HG03045 (cell line): ENCODE results near the gene ARID5B.
"Not testable (repeated sequence)": the region's sequence is repeated elsewhere in the genome, so short reads cannot be mapped to it uniquely, and the experiment has no call there.

Experiments
- ATAC-seq: cut with Tn5 transposase; IDR thresholded peaks from one replicate; pipeline ENCODE4 v1.9.1; 2021; ENCODE audit warnings: mild to moderate bottlenecking, moderate library complexity; ENCODE audit not compliant: unreplicated experiment

ARID5B gene

DNA sequence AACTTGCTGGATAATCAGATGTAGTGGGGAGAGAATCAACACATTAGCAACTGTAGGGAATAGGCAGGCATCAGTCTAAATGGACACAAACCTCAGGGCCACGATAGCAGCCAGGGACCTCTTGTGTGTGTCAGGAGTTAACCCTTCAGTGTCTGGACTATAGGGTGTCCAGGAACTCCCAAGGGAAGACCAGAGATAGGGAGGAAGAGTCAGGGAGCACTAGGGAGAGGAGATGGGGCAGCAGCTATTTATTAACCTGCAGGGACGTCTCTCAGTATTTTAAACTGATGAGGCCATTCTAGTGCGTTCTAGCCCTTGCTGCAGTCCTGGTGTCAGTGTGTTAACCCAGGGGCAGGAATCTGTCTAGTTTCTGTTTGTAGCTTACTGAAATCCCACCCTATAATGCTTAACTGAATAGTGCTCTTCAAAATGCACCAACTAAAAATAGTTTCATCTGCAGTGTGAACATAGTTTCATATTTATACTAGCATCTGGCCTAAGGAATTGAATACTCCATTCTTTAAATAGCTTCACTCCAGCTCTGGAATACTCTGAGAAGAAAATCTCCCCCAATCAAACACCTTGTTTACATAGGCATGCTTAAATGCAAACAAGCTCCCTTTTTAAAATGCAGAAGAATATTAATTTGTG lies 62.7 kb downstream of the ARID5B start:
- no peak for ATAC-seq

DNA sequence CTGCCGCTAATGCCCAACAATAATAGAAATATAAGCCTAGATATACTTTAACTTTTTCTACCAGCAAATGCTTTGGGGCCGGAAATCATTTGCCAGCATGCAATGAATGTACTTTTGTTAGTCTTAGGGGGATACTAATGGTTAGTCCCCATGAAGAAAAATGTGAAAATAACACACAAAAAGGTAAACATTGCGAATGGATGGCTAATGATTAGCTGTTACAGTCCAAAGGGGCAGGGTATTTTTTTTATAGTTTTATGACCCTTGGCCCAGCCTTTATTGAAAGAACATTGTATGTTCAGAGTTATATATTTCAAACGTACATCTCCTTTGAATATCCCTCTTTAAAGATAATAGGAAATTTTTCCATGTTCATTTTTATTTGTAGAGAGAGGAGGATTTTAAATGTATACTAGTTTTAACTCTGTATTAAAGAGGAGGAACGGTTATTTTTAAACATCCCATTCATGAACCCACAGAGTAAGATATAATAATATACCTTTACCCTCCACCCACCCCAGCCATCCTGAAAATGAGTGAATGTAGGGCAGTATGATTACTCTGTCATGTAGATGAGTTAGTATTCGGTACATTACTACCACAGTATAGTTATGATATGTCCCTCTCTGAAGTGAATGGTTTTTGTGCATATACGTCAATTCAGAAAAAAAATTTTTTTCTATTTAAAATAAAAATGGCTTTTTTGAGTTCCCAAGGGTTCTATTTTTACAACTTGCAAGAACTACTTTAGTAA lies 63.6 kb downstream of the ARID5B start:
- no peak for ATAC-seq

DNA sequence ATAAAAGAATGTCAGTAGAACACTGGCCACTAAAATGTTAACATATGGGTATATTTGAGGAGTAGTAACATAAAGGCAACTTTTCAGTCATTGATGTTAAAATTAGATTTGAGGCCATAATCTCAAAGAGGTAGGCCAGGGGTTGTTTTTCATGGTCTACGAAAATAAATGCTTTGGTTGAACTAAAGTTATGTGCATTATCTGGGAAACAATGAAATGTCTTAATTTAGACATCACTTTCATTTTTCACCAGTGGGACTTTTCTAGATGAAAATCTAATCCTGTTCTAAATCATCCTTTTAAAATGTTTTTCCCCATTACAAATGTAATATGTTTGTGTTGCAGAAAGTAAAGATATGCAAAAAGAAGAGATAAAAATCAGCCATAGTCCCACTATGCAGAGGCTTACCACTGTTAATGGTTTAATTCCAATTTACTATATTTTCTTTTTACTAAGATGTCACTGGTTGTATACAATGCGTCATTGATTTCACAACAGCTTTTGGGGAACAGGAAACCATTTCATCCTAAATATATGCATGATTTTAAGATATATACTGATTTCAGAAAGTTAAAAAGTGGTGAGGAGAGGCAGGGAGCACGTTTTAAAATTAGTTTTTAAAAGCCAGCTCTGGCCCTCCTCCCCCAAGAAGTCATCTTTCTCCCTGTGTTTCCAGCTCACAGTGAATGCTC lies 64.3 kb downstream of the ARID5B start:
- ATAC-seq = no peak

DNA sequence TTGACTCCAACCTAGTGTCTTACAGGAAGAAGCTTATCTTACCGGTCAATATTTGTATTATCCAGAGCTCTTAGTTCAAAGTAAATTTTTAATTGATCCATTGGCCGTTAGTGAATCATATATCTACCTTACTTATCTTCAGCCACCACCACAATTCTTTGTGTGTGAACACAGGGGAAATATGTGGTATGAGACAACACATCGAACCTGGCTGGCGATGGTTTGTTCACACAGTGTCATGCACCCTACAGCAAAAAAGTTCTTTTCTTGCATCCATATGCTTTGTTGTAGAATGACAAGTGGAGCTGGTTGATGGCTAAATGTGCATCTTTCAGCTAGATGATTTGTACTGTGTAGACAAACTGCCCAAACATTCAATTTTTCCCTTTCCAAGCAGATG lies 65.8 kb downstream of the ARID5B start:
- no peak for ATAC-seq

DNA sequence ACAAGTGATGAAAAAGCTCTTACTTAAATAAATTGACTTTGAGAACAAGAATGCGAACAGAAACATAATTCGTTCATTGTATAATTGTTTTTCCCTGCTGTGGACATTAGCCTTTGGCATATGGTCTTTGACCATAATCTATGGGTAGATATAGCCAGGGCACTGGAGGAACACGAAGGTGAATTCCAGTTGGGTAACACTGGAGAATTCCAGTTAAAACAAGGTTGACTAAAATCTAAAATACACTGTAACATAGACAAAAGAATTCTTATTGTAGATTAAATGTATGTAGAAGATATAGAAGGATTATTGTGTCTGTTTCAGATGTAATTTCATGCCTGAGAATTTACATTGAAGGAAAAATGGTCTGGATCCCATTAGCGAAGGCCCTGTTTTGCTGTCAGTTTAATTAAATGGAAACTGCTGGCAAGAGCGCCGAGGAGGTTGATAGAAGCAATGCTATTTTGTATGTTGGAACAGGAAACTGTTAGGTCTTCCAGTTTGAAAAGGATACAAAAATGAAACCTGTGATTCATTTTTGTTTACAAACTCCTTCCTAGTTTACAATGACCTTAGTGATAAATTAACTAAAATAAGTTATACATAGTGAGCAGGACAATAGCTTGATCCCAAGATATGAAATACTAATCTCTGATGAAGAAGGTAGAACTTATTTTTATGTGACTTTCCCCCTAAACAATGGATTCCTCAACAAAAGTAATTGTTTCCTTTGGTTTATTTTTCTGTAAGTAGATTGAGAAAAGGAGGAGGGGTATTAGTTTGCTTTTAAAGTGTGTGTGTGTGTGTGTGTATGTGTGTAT lies 68.9 kb downstream of the ARID5B start:
- no peak for ATAC-seq

DNA sequence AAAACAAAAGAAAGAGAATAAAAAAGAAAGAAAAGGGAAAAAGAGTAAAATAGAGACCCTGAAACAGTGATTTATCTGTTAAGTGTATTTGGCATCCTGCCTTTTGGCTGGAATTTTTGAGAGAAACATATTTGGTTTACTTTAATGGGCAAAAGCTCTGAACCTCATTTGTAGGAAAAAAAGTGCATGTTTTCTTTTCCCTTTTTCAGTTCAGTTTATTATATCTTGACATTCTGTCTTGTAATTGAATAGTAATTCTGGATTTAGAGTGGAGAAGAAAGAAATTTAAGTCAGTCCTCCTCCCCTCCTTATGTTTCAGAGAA lies 69.5 kb downstream of the ARID5B start:
- ATAC-seq = no peak

DNA sequence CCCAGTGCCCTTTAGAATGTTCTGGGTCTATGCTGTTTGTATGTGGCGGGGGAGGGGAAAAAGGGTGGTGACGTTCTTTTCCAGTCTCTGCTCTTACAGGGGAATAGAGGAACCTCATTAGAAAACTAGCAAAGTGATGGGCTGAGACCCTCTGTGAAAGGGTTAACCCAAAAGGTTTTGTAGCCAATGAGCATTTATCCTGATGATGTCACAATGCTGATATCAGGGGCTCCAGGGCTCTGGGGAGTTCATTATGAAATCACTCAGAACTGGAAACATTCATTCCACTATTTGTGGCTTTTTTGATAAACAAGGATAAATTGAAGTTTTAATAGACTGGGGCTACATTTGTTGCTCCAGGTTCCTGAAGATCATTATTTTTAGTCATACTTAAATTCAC lies 71.7 kb downstream of the ARID5B start:
- ATAC-seq = no peak

DNA sequence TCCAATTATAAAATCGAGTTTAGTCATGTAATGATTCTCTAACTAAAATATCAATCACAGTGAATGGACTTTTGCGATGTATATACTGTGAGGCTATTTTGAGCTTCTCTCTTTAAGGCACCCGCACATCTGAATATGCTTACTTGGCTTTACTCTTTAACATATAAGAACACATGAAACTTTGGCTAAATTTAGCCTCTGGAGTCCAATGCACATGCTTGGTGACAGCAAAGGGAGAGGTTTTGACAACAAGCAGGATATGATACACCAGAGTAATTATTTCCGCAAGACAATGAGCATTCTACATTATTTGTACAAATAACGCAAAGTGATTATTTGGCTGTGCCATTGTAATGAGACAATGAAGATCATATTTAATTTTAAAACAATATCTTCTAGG lies 72.4 kb downstream of the ARID5B start:
- ATAC-seq = no peak

DNA sequence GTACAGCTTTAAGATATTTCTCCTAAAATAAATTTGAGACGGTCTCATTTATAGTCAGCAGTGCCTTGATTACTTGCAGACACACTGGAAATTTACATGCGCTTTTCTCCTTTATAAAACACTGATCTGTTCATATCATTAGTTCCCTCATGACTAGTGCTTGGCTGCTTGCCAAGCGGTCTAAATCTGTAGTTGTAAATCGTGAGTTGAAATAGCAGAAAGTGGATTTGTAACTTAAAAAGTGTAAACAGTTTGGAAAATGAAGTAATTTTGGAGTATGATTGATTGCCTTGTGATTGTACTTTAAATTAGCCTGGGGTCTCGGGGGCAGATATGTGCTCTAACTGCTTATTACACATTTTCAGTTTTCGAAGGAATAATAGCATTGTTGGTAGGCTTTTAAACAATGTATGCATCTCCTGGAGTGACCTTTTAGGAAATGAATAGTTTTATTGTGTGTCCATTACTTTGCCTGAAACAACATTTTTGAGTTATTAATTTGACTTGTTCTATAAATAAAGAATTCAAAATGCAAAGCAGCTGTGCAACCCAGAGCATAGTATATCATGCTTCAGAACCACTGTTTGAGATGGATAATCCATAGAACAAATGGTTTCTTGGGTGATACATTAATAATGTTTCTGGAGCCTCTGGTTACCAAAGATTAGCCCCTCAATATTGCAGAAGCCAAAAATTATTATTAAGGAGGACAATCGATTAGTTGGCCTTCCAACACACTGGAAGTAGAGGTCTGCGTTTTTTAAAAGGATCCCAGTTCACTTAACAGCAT lies 73.3 kb downstream of the ARID5B start:
- ATAC-seq = peak; percentile 22

DNA sequence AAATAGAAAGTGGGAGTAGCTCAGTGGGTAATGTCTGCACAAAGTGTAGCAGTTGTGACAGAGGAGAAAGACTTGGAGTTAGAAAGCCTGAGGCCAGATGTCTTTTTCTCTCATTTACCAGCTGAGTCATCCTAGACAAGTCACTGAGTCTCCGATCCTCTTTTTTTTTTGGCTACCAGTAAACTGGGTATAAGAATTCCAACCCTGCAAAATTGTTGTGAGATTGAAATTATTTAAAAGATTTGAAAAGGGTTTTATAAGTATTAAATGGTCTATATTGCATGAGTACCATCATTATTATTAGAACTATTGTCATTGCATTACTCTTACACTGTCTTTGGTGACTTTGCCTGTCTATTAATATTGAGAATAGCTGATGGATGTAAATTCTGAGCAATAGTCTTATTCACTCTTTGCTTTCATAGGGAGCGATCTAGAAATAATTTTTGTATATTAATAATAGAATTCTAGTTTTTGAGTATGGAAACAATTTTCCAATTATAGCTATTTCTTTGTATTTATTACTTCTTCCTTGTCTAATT lies 74.0 kb downstream of the ARID5B start:
- peak; percentile 89 for ATAC-seq

DNA sequence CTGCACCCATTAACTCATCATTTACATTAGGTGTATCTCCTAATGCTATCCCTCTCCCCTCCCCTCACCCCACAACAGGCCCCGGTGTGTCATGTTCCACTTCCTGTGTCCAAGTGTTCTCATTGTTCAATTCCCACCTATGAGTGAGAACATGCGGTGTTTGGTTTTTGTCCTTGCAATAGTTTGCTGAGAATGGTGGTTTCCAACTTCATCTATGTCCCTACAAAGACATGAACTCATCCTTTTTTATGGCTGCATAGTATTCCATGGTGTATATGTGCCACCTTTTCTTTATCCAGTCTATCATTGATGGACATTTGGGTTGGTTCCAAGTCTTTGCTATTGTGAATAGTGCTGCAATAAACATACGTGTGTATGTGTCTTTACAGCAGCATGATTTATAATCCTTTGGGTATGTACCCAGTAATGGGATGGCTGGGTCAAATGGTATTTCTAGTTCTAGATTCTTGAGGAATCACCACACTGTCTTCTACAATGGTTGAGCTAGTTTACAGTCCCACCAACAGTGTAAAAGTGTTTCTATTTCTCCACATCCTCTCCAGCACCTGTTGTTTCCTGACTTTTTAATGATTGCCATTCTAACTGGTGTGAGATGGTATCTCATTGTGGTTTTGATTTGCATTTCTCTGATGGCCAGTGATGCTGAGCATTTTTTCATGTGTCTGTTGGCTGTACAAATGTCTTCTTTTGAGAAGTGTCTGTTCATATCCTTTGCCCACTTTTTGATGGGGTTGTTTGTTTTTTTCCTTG lies 75.6 kb downstream of the ARID5B start:
- not testable (repeated sequence) for ATAC-seq

DNA sequence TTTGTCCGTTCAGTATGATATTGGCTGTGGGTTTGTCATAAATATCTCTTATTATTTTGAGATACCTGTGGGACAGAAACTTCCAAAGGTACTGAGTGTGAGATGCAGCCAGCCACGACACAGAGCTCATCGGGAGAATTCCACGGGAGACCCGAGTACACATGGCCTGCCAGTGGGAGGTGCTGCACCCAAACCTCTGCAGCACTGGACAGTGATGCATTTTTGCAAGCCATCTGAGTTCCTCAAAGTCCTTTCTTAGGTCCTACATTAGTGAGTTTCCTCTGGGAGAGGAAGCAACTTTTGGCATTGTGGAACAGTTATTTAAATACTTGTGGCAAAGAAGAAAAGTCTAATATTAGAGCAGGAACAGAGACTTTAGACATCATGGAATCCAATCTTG lies 77.5 kb downstream of the ARID5B start:
- ATAC-seq = no peak

DNA sequence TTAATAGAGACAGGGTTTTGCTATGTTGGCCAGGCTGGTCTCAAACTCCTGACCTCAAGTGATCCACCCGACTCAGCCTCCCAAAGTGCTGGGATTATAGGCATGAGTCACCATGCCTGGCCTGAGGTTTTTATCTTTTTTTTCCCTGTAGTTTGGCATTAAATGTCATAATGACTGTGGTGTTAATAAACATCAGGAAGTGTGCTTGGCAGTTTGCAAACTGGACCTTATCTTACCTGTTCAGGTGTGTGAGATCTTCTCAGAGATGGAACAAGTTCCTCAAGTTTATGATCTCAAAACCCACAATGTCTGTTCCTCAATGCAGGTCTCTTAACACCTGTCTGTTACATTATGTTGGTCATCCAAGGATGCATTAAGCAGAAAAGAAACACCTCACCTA lies 80.0 kb downstream of the ARID5B start:
- ATAC-seq = no peak

DNA sequence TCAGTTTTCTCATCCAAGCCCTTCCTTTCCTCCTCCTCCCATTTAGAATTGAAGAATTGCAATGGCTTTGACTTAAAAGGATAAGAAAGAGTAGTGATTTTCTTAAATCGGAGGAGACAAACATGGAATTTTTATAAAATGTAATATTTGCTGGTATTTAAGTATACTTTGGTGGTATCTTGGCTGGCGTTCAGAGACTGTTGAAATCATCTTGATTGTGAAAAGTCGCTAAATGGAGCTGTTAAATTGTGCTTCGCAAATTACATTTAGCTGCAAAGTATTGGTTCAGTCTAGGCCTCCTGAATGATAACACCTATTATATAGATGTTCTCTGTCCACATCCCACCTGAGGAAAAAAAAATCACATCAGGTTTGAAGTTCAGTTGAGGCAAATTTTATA lies 81.8 kb downstream of the ARID5B start:
- ATAC-seq = no peak

DNA sequence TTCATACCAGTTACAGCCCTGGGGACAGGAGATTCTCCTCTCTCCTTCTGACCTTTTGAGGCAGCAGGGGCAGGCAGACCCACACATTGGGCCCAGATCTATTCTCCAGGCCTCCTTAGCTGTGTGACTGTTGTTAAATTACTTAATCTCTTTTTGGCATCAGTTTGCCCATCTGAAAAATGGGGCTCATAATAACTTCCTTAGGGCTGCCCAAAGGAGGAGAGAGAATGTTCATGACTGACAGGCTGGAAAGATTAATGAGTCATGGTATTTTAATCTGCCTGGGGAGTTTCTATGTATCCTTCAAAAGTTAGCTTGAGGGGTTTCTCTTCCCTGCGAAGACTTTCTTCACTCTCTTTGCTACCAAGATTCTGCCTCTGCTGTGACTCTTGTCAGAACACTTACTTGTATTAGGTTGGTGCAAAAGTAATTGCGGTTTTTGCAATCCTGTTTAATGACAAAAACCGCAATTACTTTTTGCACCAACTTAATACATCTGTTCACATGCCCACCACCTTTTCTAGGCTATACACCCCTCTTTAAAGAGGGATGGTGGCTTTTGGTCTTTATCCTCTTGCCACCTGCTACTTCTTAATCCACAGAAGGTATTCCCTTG lies 83.4 kb downstream of the ARID5B start:
- no peak for ATAC-seq

DNA sequence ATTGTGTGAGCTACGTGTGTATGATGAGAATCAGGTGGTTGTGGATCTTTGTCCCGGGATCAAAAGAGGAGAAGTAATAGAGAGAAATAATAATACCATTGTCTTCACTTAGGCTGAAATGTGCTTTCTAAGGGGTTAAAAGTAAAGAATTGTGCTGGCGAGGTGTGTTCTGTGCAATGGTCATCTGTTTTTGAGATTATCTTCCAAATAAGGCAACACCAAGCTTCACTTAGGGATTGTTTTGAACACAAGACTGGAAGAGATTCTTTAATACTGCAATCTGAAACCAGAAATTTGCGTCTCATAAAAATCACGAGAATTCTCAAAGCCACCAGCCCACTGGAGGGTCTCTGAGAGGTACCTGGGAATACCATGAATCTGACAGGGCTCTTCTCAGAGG lies 84.2 kb downstream of the ARID5B start:
- no peak for ATAC-seq

DNA sequence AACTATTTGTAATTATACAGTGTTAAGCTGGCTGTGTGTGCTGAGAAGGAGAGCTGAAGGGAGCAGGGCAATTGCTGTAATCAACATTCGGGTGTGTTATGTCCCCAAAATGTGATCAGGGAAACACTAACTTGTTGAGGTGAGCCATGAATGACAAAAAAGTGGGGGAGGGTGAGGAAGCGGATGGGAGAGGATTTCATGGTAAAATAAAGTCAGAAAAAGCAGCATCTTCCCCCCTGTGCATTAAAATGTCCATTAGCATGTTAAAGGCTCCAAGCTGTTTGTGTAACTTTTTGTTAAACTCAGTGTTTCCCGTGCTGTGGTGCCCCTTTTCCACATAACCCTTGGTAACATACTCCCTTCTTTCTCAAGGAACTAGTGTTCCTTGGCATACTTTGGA lies 84.9 kb downstream of the ARID5B start:
- no peak for ATAC-seq

DNA sequence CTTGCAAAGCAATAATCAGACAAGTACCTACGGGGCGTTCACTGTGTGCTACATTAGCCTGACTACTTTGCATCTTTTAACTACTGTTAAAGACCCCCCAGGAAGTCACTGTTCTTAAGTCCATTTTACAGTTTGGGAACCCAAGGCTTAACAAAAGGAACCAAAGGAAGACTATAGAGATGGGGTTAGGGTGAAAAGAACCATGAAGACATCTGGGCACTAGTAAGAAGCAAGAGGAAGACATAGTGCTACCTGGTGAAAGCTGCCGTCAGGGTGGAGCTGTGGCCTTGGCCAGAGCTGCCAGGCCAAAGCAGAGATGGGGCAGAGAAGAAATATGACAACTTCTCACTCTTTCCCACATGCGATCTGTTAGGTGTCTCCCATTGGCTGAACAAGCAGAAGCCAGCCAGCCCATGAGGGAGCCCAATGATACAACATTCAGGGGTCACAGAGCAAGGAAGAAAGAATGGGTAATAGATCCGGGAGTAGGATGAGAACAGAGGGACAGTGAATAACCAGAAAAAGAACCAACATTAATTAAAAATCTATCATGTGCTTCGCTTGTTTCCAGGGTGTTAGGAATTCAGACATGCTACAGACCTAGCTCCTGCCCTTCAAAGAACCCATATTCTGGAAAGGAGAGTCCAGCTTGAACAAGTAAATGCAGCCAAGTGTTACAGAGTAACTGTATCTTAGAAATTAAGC lies 85.4 kb downstream of the ARID5B start:
- no peak for ATAC-seq

DNA sequence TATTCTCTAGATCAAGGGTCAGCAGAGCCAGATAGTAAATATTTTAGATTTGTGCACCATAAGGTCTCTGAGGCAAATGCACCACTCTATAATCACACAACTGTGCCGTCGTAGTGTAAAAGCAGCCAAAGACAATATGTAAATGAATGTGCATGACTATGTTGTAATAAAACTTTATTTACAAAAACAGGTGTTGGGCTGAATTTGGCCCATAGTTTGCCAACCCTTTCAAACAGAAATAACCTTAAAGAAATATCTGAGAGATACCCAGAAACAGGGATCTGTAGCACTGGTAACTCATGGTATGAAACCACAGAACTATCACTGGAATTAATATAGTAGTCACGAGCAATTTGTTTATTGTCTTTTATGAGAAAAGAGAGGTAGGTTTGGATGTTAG lies 86.0 kb downstream of the ARID5B start:
- peak; percentile 19 for ATAC-seq
